RPMI8226 (cell line): Measurements from ENCODE around the gene GRM4.

ENCODE experiments used
- DNase-seq: peaks from one replicate; pipeline ENCODE4 v3.0.0-alpha.2; 2015

Gene GRM4

DNA sequence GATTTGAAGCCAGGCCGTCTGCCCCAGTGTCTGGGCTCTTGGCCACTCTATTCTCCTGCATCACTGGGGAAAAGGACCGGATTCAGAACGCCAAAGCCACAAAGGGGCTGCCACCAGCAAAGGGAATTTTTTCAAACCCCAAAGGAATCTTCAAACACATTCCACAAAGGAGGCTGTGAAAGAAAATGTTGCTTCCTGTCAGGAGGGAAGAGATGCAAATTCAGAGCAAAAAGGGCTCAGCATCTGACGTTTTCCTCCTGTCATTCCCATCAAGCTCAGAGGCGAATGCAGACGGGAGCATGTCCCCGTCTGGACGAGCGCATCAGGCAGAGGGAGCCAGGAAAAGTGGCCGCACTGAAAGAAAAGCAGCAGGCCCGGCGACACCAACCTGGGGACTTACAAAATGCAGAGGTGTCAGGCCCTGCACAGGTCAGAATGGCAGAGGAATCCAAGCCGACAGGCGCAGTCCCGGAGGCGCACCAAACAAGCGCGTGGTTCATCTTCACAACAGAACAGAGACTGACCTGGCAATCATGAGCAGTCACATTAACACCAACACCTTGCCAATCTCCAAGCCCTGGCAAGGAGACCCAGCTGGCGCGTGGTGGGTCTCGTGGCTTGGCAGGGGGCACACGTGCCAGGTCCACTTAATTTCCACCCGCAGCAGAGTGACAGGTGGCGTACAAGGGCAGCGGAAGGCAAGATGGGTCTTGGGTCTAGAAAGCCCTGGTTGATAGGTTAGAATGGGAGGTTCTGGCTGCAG, 62.8 kb downstream of the GRM4 start:
- no peak for DNase-seq

DNA sequence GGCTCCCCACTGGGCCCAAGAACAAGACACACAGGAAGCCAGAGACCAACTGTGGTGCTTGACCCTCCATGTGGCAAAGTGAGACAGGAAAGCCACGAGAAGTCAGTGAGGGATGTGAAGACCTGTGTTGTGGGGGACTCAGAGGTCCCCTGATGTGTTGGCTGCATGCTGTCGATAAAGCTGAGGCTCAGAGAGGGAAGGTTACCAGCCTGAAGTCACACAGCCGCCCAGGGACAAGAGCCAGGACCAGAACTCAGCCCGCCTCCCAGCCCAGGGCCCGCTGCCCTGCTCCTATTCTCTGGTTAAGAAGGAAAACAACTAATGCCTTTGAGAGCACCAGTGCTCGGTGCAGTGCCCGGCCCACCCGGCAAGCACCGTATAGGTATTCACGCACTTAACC, 63.5 kb downstream of the GRM4 start:
- DNase-seq = no peak

- DNase-seq = no peak
Observed at GRCh38 chr6:34080357-34080756, 65.5 kb downstream of the GRM4 start.

DNA sequence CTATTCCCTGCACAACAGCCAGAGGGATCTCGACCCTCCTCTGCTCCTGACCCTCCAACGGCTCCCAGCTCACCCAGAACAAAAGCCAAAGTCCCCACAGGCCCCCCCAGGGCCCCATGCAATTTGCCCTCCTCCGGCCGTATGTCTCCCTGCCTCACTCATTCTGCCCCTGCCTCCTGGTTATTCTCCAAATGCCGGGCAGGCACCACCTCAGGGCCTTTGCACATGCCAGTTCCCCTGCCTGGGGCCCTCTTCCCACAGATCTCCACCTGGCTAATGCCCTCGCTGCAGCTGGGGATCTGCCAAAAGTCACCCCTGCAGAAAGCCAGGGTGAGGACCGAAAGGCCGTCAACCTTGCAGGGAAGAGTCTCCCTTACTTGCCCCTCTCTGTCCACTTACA, 66.0 kb downstream of the GRM4 start:
- DNase-seq = no peak

- DNase-seq = no peak
Observed at GRCh38 chr6:34075906-34076305, 70.0 kb downstream of the GRM4 start.

DNA sequence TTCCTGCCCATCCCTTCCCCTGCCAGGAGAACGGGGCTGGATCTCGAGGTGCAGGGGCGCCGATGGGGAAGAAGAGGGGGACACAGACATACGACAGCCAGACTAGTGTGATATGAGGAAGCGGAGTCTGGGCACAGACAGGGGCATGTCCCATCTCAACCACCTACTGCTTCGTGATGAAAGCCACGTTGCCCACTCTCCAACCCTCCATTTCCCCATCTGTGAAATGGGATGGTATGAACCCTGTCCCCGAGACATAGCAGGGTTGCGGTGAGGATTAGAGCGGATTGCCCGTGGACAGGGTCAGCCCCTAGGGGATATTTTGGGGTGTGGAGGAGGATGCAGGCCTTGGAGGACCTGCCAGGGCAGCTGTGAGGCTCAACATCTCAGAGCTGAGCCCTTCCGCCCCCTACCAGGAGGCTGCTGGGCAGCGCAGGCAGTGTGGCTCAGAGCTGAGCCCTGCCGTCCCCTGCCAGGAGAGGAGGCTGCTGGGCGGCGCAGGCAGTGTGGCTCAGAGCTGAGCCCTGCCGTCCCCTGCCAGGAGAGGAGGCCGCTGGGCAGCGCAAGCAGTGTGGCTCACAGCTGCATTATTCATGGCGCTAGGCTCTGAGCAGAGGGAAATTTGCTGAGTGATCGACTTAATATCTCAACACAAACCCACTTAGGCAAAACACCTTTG, 71.7 kb downstream of the GRM4 start:
- DNase-seq = peak; percentile 66

DNA sequence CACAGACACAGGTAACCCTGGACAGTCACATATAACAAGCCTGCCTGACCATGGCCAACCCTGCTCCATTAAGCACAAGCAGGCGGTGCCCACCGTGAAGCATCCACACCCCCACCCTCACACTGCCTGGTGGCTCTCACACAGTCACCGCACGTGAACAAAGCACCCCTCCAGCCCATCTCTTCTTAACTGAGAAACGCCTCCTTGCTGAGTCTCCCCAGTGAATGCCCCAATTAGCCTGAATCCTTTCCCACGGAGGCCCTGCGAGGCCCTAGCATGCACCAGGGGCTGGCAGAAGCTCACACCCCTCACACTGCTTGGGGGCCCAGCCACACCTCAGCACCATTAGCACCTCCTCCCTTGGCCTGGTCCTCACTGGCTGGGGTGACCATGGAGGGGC, 72.3 kb downstream of the GRM4 start:
- DNase-seq = no peak

DNA sequence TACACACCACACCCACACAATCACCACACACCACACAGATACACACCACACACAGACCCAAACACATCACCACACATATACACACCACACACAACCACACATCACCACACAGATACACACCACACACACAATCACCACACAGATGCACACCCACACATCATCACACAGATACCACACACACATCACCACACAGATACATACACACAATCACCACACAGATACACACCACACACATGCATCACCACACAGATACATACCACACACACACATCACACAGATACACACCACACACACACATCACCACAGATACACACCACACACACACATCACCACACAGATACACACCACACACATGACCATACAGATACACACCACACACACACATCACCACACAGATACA, 73.2 kb downstream of the GRM4 start:
- DNase-seq = no peak

DNA sequence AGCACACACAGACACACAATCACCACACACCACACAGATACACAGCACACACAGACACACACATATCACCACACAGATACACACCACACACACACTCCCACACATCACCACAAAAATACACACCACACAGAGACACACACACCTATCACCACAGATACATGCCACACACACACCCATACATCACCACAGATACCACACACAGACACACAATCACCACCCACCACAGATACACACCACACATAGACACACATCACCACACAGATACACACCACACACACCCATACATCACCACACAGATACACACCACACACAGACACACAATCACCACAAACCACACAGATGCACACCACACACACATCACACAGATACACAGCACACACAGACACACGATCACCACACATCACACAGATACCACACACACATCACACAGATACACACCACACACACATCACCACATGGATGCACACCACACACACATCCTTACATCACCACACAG, 74.0 kb downstream of the GRM4 start:
- DNase-seq = no peak

GRCh38 chr6:34071136-34071883, 74.6 kb downstream of the GRM4 start:
- DNase-seq = no peak

- DNase-seq = no peak
Observed at GRCh38 chr6:34070315-34071135, 75.4 kb downstream of the GRM4 start.

DNA sequence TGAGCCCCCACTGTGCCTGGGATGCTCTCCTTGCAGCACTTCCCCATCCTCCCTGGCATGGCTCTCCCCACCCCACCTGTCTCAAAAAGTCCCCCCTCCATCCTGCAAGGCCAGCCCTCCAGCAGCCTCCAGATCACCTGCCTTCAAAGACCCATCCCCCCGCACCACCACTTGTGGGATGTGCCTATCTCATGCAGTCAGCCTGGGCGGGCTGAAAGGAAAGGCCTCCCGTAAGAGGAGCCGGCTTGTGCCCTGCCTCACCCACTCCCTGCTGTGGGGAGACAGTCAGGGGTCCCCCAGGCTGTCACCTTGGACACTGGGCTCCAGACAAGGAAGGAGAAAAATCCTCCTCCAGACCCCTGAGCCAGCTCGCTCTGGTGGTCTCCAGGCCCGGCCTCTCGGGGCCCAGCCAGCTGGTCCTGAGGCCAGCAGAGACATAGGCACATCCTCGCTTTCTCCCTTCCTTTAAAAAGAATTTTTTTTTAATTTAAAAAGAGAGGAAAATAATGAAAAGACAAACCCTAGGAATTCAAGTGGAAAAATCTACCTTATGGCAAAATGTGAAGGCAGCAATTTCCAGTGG, 77.3 kb downstream of the GRM4 start:
- no peak for DNase-seq

GRCh38 chr6:34067814-34068213, 78.1 kb downstream of the GRM4 start:
- peak; percentile 66 for DNase-seq

DNA sequence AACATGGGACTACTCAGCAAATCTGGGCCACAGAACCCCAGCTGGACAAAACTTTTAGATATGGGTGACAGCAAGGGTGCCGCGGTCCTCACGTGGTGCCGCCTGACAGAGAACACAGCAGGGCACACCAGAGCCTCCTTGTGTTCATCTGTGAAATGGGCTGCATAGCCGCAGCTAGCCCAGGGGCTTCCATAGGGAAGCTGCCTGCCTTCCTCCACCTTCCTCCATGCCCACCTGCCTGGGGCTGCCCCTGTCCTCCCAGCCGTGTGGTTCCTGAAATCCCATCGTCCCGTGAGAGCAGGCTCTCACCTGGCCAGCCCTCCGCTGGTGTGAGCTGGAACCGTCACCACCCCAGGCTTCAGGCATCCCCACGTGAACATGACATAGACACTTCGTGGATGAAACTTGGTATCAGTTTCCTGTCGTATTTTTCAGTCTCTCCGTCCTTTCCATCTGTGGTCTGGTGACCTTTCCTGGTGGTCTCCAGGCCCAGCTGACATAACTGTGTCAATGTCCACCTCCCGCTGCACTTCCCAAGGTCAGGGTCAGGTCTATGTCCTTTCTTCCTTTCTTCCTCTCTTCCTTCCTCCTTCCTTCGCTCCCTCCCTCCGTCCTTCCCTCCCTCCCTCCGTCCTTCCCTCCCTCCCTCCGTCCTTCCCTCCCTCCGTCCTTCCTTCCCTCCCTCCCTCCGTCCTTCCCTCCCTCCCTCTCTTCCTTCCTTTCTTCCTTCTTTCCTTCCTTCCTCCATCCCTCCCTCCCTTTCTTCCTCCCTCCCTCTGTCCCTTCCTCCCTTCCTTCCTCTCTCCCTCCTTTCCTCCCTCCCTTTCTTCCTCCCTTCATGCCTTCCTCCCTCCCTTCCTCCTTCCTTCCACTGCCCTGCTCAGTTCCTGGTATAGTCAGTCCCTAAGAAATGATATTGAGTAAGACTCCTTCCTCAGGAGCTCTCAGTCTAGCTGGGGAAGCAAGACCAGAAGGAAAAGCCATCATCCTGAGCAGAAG, 78.8 kb downstream of the GRM4 start:
- DNase-seq = peak; percentile 43

GRCh38 chr6:34066218-34066571, 79.7 kb downstream of the GRM4 start:
- DNase-seq = no peak

- no peak for DNase-seq
Observed at GRCh38 chr6:34065466-34066217, 80.2 kb downstream of the GRM4 start.

DNA sequence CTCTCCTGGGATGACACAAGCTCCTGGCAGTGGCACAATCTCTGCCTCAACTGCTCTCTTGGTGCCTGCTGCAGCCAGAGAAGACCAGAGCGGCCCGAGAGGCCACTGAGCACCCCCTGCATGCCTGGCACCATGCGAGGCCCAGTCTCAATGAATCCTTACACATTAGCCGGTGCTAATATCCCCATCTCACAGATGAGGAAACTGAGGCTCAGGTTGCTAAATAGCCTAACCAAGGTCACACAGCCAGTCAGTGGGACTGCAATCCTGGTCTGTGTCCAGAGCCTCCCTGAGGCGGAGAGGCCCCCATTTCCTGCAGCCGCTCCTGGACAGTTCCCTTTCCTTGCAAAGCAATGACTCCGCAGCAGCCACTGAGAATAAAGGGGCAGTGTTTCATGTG, 81.2 kb downstream of the GRM4 start:
- DNase-seq = no peak

GRCh38 chr6:34063651-34064050, 82.2 kb downstream of the GRM4 start:
- DNase-seq = no peak

DNA sequence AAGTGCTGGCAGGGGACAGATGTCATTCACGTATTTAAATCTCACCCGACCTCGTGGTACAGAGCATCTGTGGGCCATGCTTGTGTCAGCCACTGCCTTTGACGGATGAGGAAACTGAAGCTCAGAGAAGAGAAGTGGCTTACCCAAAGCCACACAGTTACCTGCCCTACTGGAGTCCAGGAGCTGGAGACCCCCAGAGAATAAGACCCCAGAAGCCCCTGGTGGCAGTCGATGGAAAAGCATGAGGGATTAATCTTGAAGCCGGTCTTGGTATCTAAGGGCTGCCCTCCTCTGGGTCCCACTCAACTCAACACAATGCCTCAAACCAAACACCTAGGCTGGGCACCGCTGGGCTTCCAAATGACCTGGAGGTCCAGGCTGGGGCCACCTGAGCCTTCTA, 83.1 kb downstream of the GRM4 start:
- DNase-seq = no peak

- no peak for DNase-seq
Observed at GRCh38 chr6:34062156-34062555, 83.7 kb downstream of the GRM4 start.

GRCh38 chr6:34061348-34061747, 84.5 kb downstream of the GRM4 start:
- no peak for DNase-seq
